Activated naive CD8-positive, alpha-beta T cell treated with anti-CD3 and anti-CD28 coated beads, Interleukin-2, amount 50 U/mL, for 16 hours (primary cell): Measurements from ENCODE around the gene FANK1.
"Not testable (repeated sequence)": the region's sequence is repeated elsewhere in the genome, so short reads cannot be mapped to it uniquely, and the experiment has no call there.

ENCODE experiments used
- DNase-seq: peaks from one replicate; pipeline ENCODE4 v3.0.0-alpha.2; 2020; ENCODE audit warnings: low read depth, low spot score

The FANK1 gene

GRCh38 chr10:125889441-125889840 lies 6.9 kb upstream of the FANK1 start:
- not testable (repeated sequence) for DNase-seq

DNA sequence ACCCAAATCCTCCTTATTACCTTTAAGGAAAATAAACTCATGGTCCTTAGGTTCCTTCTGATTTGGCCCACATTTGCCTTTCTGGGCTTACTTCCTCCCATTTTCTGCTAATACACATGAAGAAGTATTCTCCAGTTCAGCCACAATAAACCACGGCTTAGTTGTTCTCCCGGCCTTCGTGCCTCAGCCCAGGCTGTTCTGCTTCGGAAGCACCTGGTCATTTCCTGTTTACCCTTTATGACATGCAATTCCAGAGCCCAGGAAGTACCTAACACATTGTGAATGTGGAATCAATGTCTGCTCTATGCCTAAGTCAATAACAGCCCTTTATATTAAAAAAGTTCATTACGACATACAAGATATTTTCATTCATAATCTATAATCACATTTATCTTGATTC lies 4.0 kb upstream of the FANK1 start:
- not testable (repeated sequence) for DNase-seq

- not testable (repeated sequence) for DNase-seq
Observed at GRCh38 chr10:125894176-125894575, 2.2 kb upstream of the FANK1 start.

DNA sequence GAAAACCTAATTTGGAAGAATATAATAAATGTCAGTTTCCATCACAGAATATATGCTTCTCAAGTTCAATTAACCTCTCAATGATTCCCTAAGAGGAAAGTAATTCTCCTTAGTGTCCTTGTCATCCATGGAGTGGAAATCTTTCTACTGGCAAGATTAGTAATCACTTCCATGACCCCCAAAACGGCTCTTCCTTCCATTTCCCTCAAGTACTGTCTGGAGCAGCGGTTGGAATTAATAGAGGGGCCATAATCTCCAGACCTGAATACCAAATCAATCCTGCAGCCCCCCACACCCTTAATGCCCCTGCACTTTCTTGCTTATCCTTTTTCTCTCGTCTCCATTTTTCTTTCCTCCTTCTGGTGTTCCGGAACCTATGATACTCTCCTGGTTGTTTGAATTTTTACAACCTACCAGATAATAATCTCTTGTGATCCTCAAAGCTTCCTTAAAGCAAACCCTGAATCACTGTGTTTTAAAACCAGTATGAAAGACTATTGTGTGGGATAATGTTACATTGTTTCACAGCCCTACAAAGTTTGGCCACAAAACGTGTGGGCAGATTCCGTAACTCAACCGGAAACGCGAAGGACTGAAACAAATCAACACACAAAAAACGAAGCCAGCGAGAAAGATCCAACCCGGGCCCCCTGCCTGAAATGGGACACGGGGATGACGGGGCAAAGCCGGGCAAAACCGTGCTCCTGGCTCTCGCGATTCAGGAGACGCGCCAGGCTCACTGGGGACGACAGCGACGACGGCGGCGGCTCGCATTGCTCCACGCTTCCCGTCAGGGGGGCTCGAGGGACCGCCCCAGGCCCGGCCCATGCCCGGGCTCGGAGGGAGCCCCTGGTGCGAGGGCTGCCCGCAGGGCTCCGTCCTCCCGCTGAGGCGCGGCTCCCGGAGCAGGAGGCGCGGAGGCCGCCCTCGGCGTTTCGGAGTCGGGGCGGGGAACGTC lies 955 bp upstream of the FANK1 start:
- peak; percentile 16 for DNase-seq

DNA sequence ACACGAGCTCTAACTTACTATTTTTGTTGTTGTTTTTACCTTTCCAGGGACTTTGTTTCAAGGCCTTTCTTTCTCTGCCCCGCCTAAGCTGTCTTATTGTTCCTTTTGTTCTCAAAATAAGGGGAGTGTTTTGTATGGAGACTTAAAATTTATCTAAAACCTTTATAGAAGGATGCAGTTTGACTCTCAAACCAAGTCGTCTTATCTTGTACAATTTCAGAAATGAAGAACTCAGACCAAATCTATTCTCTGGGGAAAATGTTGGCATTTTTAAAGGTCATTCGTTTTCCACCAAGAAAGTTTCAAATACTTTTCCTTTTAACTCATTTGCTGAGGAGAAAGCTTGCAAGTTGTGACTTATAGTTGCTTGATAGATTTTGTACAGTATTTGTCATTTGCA lies 953 bp downstream of the FANK1 start:
- DNase-seq, result not testable (repeated sequence)

GRCh38 chr10:125900963-125901362 lies 4.6 kb downstream of the FANK1 start:
- DNase-seq, result not testable (repeated sequence)

- not testable (repeated sequence) for DNase-seq
Observed at GRCh38 chr10:125903135-125903640, 6.8 kb downstream of the FANK1 start.

GRCh38 chr10:125905069-125905994 lies 9.0 kb downstream of the FANK1 start:
- DNase-seq, result not testable (repeated sequence)

DNA sequence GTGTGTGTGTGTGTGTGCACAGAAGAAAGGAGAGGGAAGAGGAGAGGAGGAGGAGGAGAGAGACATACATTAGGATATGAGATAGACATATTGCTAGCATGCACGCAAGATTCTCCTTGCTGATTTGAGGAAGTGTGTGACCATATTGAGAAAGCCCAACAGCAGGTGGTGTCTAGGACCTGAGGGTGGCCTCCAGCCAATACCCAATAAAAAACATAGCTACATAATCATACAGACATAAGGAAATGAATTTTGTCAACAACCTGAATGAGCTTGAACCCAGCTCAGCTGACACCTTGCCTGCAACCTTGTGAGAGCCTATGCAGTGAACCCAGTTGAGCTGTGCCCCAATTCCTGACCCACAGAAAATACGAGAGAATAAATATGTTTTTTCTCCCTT lies 11.2 kb downstream of the FANK1 start:
- not testable (repeated sequence) for DNase-seq

- not testable (repeated sequence) for DNase-seq
Observed at GRCh38 chr10:125908813-125909212, 12.4 kb downstream of the FANK1 start.

- not testable (repeated sequence) for DNase-seq
Observed at GRCh38 chr10:125909491-125909890, 13.1 kb downstream of the FANK1 start.

DNA sequence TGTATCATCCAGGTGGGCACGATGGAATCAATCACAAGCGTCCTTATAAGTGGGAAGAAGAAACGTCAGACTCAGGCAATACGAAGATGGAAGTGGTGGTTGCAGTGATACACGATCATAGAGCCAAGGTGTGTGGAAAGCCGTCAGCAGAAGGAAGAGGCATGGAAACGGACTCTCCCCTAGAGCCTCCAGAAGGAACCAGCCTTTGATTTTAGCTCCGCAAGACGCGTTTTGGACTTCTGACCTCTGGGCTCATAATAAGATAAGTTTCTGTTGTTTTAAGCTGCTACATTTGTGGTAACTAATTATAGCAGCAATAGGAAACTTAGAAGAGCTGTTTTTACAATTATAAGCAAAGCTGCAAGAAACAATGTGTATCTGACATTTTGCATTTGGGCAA lies 14.8 kb downstream of the FANK1 start:
- no peak for DNase-seq

- no peak for DNase-seq
Observed at GRCh38 chr10:125911990-125912389, 15.6 kb downstream of the FANK1 start.

GRCh38 chr10:125913277-125913676 lies 16.9 kb downstream of the FANK1 start:
- not testable (repeated sequence) for DNase-seq

DNA sequence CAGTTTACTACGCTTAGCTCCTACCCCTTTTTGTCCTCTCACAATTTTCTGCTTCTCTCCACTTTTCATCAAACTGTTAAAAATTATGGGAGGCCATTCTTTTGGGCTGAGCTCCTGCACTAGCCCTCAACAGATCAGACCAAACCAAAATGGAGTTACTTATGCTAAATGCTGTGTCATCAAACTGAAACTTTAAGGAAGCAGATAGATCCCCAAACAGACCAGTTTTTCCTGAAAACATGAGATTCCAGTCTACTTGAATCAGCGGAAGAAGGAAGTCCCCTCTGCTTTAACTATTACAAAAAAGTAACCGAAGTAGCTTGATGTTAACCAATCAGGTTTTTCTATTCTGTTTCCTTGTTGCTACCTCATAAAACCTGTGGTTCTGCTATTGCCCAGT lies 20.6 kb downstream of the FANK1 start:
- no peak for DNase-seq

DNA sequence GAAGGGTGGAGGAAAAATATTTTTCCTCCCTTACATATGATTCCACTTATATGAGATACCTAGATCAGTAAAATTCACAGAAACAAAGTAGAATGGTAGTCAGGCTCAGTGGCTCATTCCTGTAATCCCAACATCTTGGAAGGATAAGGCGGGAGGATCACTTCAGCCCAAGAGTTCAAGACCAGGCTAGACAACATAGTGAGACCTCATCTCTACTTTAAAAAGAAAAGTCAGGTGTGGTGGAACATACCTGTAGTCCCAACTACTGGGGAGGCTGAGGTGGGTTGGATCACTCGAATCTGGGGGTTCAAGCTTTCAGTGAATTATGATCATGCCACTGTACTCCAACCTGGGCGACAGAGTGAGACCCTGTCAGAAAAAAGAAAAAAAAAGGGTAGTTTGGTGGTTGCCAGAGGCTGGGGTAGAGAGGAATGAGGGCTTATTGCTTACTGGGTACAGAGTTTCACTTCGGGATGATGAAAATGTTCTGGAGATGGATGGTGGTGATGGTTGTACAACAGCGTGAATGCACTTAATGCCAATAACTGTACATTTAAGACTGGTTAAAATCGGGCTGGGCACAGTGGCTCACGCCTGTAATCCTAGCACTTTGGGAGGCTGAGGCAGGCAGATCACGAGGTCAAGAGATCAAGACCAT lies 21.5 kb downstream of the FANK1 start:
- not testable (repeated sequence) for DNase-seq

- not testable (repeated sequence) for DNase-seq
Observed at GRCh38 chr10:125921643-125922306, 25.4 kb downstream of the FANK1 start.

DNA sequence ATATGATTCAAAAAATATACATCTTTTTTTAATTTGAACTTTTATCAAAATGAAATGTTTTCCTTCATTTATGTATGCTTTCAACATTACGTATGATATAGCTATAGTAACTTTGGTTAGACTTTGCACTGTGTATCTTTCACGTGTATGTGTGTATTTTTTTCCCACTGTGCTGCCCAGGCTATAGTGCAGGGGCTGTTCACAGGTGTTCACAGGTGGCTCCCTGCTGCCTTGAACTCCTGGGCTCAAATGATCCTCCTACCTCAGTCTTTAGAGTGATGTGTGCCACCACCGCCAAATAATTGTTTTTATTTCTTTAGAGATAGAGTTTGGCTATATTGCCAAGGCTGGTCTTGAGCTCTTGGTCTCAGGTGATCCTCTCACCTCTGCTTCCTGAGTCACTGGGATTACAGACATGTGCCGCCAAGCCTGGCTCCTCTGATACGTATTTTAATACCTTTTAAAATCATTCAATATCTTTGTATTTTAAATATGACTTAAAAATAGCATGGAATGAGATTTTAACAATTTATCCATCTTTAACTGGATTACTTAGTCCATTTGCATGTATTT lies 29.0 kb downstream of the FANK1 start:
- no peak for DNase-seq

DNA sequence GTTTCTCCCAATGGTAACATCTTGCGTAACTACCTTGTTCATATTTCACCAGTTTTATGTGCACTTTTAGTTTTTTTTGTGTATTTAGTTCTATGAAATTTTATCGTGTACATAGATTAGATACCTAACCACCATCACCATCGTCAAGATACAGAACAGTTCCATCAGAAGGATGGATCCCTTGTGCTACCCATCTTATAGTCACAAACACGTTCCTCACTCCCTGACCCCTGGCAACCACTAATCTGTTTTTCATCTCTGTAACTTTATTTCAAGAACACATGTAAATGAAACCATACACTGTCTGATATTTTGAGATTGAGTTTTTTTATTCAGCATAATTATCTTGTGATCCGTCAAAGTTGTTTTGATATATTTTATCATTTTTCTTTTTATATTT lies 29.9 kb downstream of the FANK1 start:
- no peak for DNase-seq

GRCh38 chr10:125927265-125927664 lies 30.9 kb downstream of the FANK1 start:
- DNase-seq, result not testable (repeated sequence)
